Measurements from ENCODE around the gene PTPRA. TPM values are rescaled to one million over a fixed set of nuclear protein-coding genes. Genes with fewer than 3 reads are reported as not detected.

The PTPRA gene
- total and polyA plus RNA-seq, 9 donors = 37.4 to 60.5 (median 45.7) TPM

- H3K36me3 ChIP-seq (ENCODE audit: control insufficient read depth, insufficient read depth, low read length) = no peaks in the 10 kb centered on the region
- H3K27me3 ChIP-seq (ENCODE audit: control insufficient read depth, insufficient read depth, low read length) = peaks cover 49% of the 10 kb centered on the region
- H3K4me1 ChIP-seq (ENCODE audit: control insufficient read depth, insufficient read depth, low read length) = peaks cover 3% of the 10 kb centered on the region
- H3K4me3 ChIP-seq (ENCODE audit: low read length) = no peak overlapping the region
- DNase-seq = no peak
- no peak overlapping the region for H3K27ac ChIP-seq (ENCODE audit: low read length)
- 71% methylated on average over 5 of the region's 7 CpGs for WGBS (ENCODE audit: insufficient coverage)
- no peaks in the 10 kb centered on the region for H3K9me3 ChIP-seq (replicated peaks; ENCODE audit: control insufficient read depth, low read depth, low read length)
Observed at GRCh38 chr20:3088031-3088430, 214.8 kb downstream of the PTPRA start.

Other genes starting within 250 kb of the PTPRA start
- gene NOP56, start 220.8 kb upstream of the PTPRA start, total RNA-seq = 130 TPM
- 100 to 1,000 TPM; 152 to 204 (median 166) TPM for gene NOP56, start 220.8 kb upstream of the PTPRA start, polyA plus RNA-seq (ENCODE audit: insufficient read depth in 1 of 8, insufficient read length in 8 of 8, low replicate concordance in 1 of 8)
- gene IDH3B, start 209.3 kb upstream of the PTPRA start, total RNA-seq = 109 TPM
- 100 to 1,000 TPM in 6 of 8 donors, 10 to 100 TPM in 2; 90.9 to 112 (median 102) TPM for gene IDH3B, start 209.3 kb upstream of the PTPRA start, polyA plus RNA-seq (ENCODE audit: insufficient read depth in 1 of 8, insufficient read length in 8 of 8, low replicate concordance in 1 of 8)
- 3.2 TPM for gene EBF4, start 180.7 kb upstream of the PTPRA start, total RNA-seq
- 1 to 10 TPM; 4.0 to 8.9 (median 4.7) TPM for gene EBF4, start 180.7 kb upstream of the PTPRA start, polyA plus RNA-seq (ENCODE audit: insufficient read depth in 1 of 8, insufficient read length in 8 of 8, low replicate concordance in 1 of 8)
- gene CPXM1, start 72.9 kb upstream of the PTPRA start, total RNA-seq = 41.5 TPM
- gene CPXM1, start 72.9 kb upstream of the PTPRA start, polyA plus RNA-seq (ENCODE audit: insufficient read depth in 1 of 8, insufficient read length in 8 of 8, low replicate concordance in 1 of 8) = 10 to 100 TPM; 42.2 to 83.9 (median 62.0) TPM
- not detected for gene C20orf141, start 58.5 kb upstream of the PTPRA start, total RNA-seq
- not detected for gene C20orf141, start 58.5 kb upstream of the PTPRA start, polyA plus RNA-seq (ENCODE audit: insufficient read depth in 1 of 8, insufficient read length in 8 of 8, low replicate concordance in 1 of 8)
- not detected for gene TMEM239, start 57.1 kb upstream of the PTPRA start, total RNA-seq
- gene TMEM239, start 57.1 kb upstream of the PTPRA start, polyA plus RNA-seq (ENCODE audit: insufficient read depth in 1 of 8, insufficient read length in 8 of 8, low replicate concordance in 1 of 8) = under 1 TPM in 1 of 8 donors, not detected in 7; 0.11 TPM
- gene PCED1A, start 32.8 kb upstream of the PTPRA start, total RNA-seq = 24.4 TPM
- 10 to 100 TPM; 24.2 to 40.9 (median 31.3) TPM for gene PCED1A, start 32.8 kb upstream of the PTPRA start, polyA plus RNA-seq (ENCODE audit: insufficient read depth in 1 of 8, insufficient read length in 8 of 8, low replicate concordance in 1 of 8)
- gene VPS16, start 32.7 kb upstream of the PTPRA start, total RNA-seq = 24.7 TPM
- gene VPS16, start 32.7 kb upstream of the PTPRA start, polyA plus RNA-seq (ENCODE audit: insufficient read depth in 1 of 8, insufficient read length in 8 of 8, low replicate concordance in 1 of 8) = 10 to 100 TPM; 21.5 to 28.9 (median 23.6) TPM
- gene GNRH2, start 170.1 kb downstream of the PTPRA start, total RNA-seq = 0.13 TPM
- under 1 TPM in 6 of 8 donors, not detected in 2; 0.34 to 0.69 (median 0.48) TPM for gene GNRH2, start 170.1 kb downstream of the PTPRA start, polyA plus RNA-seq (ENCODE audit: insufficient read depth in 1 of 8, insufficient read length in 8 of 8, low replicate concordance in 1 of 8)
- 46.1 TPM for gene MRPS26, start 172.6 kb downstream of the PTPRA start, total RNA-seq
- gene MRPS26, start 172.6 kb downstream of the PTPRA start, polyA plus RNA-seq (ENCODE audit: insufficient read depth in 1 of 8, insufficient read length in 8 of 8, low replicate concordance in 1 of 8) = 10 to 100 TPM; 37.3 to 47.2 (median 39.1) TPM
- 0.66 TPM for gene OXT, start 198.1 kb downstream of the PTPRA start, total RNA-seq
- under 1 TPM in 7 of 8 donors, not detected in 1; 0.27 to 0.92 (median 0.61) TPM for gene OXT, start 198.1 kb downstream of the PTPRA start, polyA plus RNA-seq (ENCODE audit: insufficient read depth in 1 of 8, insufficient read length in 8 of 8, low replicate concordance in 1 of 8)
- gene AVP, start 211.2 kb downstream of the PTPRA start, total RNA-seq = 0.18 TPM
- under 1 TPM in 3 of 8 donors, not detected in 5; 0.31 to 0.53 (median 0.34) TPM for gene AVP, start 211.2 kb downstream of the PTPRA start, polyA plus RNA-seq (ENCODE audit: insufficient read depth in 1 of 8, insufficient read length in 8 of 8, low replicate concordance in 1 of 8)